ENCODE data around the gene F2R.

The F2R gene

DNA sequence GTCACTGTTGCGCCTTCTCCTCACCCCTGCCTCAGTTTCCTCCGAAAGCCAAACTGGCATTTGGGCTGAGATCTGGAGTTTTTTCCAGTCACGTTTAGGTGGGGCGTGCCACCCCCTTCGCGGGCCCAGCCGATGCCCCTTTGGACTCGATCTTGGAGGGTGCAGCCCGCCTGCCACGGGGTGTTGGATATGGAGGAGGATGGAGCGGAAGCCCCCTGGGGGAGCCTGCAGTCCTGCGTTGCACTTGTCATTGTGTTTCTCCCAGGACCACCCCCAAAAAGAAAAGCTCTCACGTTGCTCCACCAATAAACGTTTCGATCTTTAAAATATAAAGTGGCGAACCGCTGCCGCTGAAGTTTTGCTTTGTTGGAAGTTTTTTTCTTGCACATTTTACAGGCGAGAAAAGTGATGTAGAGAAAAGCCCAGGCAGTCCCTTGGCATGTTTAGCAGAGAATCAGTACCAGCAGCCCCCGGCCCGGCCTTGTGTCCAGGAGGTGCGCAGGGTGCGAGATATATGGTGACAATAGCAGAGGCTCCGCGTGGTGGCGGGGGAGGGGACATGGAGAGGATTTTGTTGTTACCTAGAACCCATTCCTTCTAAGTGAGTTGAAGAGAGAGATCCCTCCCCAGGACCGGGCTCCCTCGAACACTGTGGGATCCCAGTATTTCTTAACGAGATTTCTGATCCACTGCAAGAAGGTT is 681 bp downstream of the F2R start:
- peak overlapping the region; percentile 97 for H3K4me3 ChIP-seq (ENCODE audit: low read depth, low read length)
- no peak for DNase-seq (ENCODE audit: low read depth)
- TF ChIP-seq, protein P1, sequence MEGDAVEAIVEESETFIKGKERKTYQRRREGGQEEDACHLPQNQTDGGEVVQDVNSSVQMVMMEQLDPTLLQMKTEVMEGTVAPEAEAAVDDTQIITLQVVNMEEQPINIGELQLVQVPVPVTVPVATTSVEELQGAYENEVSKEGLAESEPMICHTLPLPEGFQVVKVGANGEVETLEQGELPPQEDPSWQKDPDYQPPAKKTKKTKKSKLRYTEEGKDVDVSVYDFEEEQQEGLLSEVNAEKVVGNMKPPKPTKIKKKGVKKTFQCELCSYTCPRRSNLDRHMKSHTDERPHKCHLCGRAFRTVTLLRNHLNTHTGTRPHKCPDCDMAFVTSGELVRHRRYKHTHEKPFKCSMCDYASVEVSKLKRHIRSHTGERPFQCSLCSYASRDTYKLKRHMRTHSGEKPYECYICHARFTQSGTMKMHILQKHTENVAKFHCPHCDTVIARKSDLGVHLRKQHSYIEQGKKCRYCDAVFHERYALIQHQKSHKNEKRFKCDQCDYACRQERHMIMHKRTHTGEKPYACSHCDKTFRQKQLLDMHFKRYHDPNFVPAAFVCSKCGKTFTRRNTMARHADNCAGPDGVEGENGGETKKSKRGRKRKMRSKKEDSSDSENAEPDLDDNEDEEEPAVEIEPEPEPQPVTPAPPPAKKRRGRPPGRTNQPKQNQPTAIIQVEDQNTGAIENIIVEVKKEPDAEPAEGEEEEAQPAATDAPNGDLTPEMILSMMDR (IDR thresholded peaks at IDR 0.05; ENCODE audit: low read depth, low read length, missing control alignments), result no peak
- in situ Hi-C loops (cut with HindIII; ENCODE audit: low sequenced_read_pairs), result no loop called here

GRCh38 chr5:76717222-76718083 is 1.5 kb downstream of the F2R start:
- in situ Hi-C loops (cut with HindIII; ENCODE audit: low sequenced_read_pairs), result no loop called here
- TF ChIP-seq, protein P1 (IDR thresholded peaks at IDR 0.05; ENCODE audit: low read depth, low read length, missing control alignments), result no peak
- no peak for DNase-seq (ENCODE audit: low read depth)
- peak overlapping the region; percentile 97 for H3K4me3 ChIP-seq (ENCODE audit: low read depth, low read length)

GRCh38 chr5:76718381-76718832 is 2.5 kb downstream of the F2R start:
- TF ChIP-seq, protein P1 (IDR thresholded peaks at IDR 0.05; ENCODE audit: low read depth, low read length, missing control alignments), result no peak
- in situ Hi-C loops (cut with HindIII; ENCODE audit: low sequenced_read_pairs), result no loop called here
- peak overlapping the region; percentile 97 for H3K4me3 ChIP-seq (ENCODE audit: low read depth, low read length)
- no peak for DNase-seq (ENCODE audit: low read depth)

DNA sequence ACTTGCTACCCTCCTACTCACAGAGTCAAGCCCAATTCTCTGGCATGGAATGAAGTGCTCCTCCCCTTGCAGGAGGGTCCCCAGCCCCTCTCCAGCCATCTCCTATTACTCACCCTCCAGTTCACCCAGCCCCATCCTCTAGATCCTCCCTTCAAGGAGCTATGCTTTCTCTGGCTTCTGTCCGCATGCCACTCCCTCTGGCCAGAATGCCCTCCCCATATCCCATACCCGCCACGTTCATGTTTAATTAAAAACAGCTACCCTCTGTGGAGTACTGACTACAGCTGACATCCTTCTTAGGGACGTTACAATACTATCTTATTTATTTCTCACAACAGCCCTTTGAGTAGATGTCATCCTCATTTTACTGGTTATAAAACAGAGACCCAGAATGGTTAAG is 3.0 kb downstream of the F2R start:
- in situ Hi-C loops (cut with HindIII; ENCODE audit: low sequenced_read_pairs), result no loop called here
- TF ChIP-seq, protein P1 (IDR thresholded peaks at IDR 0.05; ENCODE audit: low read depth, low read length, missing control alignments), result no peak
- no peak for DNase-seq (ENCODE audit: low read depth)
- peak overlapping the region; percentile 97 for H3K4me3 ChIP-seq (ENCODE audit: low read depth, low read length)

DNA sequence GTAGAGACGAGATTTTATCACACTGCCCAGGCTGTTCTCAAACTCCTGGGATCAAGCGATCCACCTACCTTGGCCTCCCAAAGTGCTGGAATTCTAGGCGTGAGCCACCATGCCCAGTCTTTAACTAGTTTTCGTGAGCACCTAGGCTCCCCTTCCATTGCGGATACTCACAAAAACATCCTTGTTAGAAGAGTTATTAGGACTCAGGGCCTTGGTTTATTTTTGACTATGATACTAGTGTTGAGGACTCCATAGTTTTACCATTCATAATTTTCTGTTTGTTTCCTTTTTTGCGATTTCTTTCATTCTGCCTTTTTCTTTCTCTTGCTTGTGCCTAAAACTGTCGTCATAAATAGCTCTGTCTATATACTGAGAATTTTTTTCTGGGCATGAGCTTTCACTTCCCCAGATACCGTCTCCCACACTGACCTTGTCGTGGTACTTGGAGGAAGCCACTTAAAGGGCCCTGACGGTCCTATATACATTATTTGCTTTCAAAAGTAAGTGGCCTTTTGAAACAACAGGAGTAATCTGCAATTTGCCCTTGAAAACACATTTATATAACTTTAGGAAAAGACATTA is 5.2 kb downstream of the F2R start:
- no peak for DNase-seq (ENCODE audit: low read depth)
- in situ Hi-C loops (cut with HindIII; ENCODE audit: low sequenced_read_pairs), result no loop called here
- H3K4me3 ChIP-seq (ENCODE audit: low read depth, low read length), result no peak overlapping the region

GRCh38 chr5:76723266-76723665 is 7.3 kb downstream of the F2R start:
- in situ Hi-C loops (cut with HindIII; ENCODE audit: low sequenced_read_pairs), result no loop called here
- TF ChIP-seq, protein P1 (IDR thresholded peaks at IDR 0.05; ENCODE audit: low read depth, low read length, missing control alignments), result no peak
- H3K4me3 ChIP-seq (ENCODE audit: low read depth, low read length), result no peak overlapping the region
- DNase-seq (ENCODE audit: low read depth), result no peak

More for the DNA sequence above, 5.2 kb downstream of the F2R start:
- TF ChIP-seq, protein P1 (IDR thresholded peaks at IDR 0.05; ENCODE audit: low read depth, low read length, missing control alignments), result no peak
